Activated naive CD4-positive, alpha-beta T cell treated with anti-CD3 and anti-CD28 coated beads, Interleukin-2, amount 50 U/mL, for 72 hours (primary cell): ENCODE data around the gene NET1. TPM values are rescaled to one million over a fixed set of nuclear protein-coding genes. Genes with fewer than 3 reads are reported as not detected.

Source experiments
- ATAC-seq, 2 donors: fragments of 150-1000 bp; cut with Tn5 transposase; 2 replicates each; pipeline ENCODE4 v1.10.0; 2021; ENCODE audit warnings: mild to moderate bottlenecking in 2 of 2, moderate library complexity in 2 of 2
- DNase-seq, 2 donors: peaks; one replicate each; pipeline ENCODE4 v3.0.0; 2021 to 2022; ENCODE audit warnings: low spot score in 2 of 2
- H3K27ac Mint-ChIP-seq, 2 donors: one replicate each; pipeline ENCODE4 v1.8.0; 2022; ENCODE audit warnings: mild to moderate bottlenecking in 2 of 2, mixed read lengths in 2 of 2
- H3K36me3 Mint-ChIP-seq, 2 donors: one replicate each; pipeline ENCODE4 v1.8.0; 2022; ENCODE audit warnings: mixed read lengths in 2 of 2
- H3K9me3 Mint-ChIP-seq, 2 donors: one replicate each; pipeline ENCODE4 v1.8.0; 2022; ENCODE audit warnings: mixed read lengths in 2 of 2
- total RNA-seq, 2 donors: library from RNA; stranded (reverse); gene quantifications; one replicate each; pipeline ENCODE4 v1.2.3, GENCODE V29; 2022

NET1 gene
- total RNA-seq, 2 donors from 2014 or later = 19.5 to 33.4 TPM

DNA sequence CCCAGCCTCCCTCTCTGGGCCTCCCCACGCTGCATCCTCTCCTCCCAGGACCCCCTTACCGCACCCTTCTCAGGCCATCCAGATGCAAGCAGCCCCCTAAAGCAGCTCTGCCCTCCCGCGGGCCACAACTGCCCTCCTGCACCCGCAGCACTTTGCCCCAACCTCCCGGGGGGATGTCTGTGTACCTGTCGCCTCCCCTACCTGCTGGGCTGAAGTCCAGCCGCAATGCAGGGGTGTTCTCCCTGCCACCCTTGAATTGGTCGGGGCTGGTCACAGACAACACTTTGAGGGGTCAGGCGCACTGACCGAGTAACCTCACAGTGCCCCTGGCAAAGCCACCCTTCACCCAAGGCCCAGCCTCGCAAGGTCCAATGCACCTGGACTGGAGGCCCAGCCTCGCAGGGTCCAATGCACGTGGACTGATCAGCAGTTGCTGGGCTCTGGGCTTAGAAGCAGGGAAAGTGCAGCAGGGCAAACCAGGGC, 95.3 kb downstream of the NET1 start:
- Mint-ChIP-seq H3K36me3 (no peaks in the 10 kb centered on the region), H3K9me3 (no peaks in the 10 kb centered on the region), H3K27ac (no peak overlapping the region)
- no peak for DNase-seq
- no peak for ATAC-seq

DNA sequence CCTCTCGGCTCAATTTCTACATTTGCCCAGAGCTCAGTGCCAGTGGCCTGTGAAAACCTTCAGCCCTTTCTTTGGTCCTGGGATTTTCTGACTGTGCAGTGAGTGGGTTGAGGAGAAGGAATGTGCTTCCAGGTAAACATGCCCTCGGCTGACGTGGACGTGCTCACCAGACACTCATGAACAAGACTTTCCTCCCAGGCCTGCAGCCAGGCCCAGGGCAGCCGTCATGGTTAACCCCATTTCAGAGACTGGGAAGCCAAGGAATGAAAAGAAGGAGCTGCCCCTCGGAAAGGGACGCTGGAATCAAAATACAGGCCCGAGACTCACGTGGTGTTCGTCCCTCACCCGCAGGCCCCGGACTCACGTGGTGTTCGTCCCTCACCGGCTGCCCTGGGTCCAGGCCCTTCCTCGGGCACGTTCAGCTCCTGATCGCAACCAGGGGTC, 95.8 kb downstream of the NET1 start:
- DNase-seq (no peak), ATAC-seq (no peak)
- no peak overlapping the region for H3K27ac Mint-ChIP-seq
- H3K36me3 Mint-ChIP-seq = no peaks in the 10 kb centered on the region
- no peaks in the 10 kb centered on the region for H3K9me3 Mint-ChIP-seq

Other genes starting within 250 kb of the NET1 start
- under 1 TPM in 1 of 2 donors, not detected in 1; 0.58 TPM for gene AKR1C8, start 227.4 kb upstream of the NET1 start, total RNA-seq
- not detected for gene AKR1C4, start 215.7 kb upstream of the NET1 start, total RNA-seq
- not detected for gene UCN3, start 47.6 kb upstream of the NET1 start, total RNA-seq
- not detected for gene TUBAL3, start 7.7 kb upstream of the NET1 start, total RNA-seq
- not detected for gene CALML5, start 87.0 kb downstream of the NET1 start, total RNA-seq
- not detected for gene CALML3, start 112.4 kb downstream of the NET1 start, total RNA-seq